GM18907 (cell line): ENCODE measurements around the gene HOXA11.

Experiments
- ATAC-seq: cut with Tn5 transposase; IDR thresholded peaks from one replicate; pipeline ENCODE4 v1.9.1; 2021; ENCODE audit warnings: mild to moderate bottlenecking, moderate library complexity; ENCODE audit not compliant: unreplicated experiment

The HOXA11 gene

DNA sequence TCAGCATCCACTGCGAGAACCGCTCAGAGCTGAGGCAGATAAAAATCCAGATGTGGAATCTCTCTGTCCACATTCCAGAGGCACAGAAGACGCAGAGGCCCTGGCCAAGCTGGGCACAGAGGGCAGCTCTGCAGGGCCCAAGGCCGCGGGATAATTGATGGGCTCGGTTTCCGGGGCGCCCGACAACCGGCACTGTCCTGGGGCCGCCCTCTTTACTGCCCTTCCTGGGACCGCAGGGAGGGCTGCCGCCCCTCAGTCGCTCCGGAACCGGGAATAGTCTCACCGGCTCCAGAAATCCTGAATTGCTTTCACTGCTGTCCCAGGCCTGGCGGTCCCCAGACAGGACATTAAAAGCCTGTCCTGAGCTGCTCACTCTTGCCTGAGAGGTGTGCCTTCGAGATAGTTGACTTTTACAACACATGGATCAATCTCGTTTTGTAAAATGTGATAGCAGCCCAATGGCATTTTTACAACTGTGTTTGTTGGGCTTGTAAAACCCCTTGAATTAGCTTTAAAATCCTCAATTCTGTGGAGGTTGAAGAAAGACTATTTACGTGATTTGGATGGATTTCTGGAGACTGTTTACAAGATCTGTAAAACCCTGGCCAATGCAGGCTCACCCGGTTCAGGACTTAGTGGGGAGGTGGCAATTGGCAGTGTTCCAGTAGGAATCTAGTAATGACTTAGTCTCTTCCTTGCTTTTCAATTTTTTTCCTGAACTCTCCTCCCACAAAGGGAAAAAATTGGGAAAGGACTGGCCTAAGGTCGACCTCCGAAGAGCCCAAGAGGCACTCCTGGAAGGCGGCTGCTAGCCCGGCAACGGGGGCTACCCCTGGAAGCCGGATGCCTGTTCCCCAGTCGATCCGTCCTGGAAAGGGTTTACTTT is 36.0 kb downstream of the HOXA11 start:
- ATAC-seq: no peak

DNA sequence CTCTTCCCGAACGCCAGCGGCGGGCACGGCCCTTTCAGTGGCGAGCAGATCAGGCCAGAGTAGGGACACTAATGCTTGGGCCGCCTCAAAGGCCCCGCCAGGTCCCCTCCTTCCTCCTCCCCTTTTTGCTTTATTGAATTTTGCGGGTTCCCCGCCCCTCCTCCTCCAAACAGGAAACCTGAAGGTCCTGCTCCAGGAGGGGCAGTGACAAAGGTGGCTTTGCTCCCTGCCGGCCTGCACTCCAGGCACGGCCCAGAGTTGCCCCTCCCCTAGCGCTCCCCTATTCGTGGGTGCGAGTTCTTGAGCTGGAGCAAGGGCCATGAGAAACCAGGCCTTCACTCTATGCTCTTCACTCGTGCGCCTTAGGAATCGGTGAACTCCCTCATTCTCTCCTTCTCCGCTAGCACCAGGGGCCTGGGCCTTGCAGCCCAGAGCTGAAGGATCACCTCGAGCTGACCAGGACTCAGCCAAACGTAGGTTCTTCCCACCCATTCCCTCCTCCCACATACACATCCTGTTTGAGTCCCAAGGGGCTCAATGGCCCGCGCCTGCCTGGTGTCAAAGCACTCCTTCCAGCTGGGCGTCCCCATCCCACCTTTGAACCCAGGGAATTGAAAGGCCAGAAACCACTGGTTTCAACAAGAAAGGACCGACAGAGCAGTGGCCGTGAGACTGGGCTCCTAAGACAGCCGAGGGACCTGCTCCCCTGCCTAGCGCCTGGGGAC is 36.8 kb downstream of the HOXA11 start:
- ATAC-seq: no peak

DNA sequence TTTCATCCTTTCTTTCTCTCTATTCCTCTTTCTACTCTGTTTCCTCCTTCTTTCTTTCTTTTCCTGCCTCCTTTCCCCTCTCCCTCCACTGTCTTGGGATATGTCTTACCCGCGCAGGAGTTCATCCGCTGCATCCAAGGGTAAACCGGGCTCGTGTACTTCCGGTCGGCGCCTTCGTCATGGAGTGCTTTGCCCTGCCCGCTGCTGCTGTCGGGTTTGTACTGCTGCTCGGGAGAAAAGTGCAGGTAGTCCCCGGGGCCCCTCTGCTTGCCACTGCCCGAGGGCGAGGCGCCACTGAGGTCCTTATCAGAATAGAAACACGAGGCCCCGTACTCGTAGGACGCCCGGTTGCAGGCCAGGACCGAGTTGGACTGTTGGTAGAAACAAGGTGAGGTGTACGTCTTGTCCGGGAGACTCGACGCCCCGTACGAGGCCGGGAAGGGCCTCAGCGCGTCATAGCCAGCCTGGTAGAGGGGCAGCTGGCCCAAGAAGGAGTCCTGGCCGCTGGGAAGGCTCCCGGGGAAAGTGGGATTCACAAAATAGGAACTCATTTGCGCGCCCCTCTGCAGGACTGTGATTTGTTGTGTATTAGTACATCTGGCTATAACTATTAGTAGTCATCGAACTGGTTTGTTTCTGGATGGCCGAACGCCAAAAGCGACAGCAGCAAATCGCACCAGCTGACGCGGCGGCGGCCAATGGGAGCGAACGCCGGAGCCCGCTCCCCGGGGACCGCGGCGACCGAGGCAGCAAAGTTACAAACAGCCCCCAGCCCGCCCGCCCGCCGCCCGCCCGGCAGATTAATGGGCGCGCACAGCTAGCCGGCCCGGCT is 37.6 kb downstream of the HOXA11 start, which contains the start of gene HOXA6:
HOXA6 (minus strand) TSS at position 576 of the 832 bp plus-strand sequence; CDS start at position 551, 25 bp downstream.
- ATAC-seq: no peak

DNA sequence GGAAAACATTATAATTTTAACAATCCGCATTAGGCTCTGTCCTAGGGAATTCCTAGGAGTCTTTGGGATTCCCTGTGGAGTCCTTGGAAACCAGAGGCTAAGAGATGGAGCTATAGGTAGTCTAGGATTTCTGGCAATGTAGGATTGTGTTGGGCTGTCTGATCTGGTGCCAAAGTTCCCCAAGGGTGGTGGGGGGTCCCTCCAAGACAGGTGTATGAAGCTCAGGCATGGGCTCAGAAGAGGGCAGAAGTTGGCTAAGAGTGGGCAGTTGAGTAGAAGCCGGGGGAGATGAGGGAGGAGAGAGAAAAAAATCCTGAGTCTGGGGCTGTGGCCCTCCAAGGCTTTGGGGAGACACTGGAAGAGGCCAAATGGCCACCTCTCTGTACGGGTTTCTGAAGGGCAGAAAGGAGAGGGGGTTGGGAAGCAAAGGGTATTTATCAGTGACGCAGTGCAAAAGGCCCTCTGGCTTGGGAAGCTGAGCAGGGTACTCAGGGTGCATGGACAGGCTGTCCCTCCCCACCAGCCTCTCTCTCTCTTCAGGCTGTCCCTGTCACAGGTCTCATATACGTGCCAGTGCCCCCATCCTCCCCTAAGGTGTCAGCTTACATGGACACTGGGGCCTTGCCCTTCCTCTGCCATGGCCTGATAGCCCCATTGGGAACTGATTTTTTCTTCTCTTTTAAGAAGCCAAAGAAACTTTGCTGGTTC is 38.4 kb downstream of the HOXA11 start:
- ATAC-seq: no peak

DNA sequence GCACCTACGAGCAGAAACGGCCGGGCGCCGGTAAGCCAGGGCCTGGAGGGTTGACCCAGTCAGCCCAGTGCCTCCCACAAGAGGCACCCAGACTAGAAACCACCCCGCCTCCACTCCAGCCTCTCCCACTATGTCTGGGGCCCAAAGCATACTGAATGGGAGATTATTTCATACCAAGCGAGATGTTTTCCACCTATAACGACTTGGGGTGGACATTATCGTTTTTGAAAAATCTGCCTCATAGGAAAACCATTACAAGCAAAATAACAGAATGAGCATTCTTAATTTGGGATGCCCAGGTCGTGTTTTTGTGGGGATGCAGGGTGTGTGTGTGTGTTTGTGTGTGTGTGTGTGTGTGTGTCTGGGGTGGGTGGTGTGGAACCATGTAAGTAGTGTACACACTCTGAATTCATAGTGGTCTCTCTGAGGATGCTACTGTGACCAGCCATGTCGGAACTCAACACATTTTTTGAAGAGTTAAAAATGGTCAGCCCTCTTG is 39.1 kb downstream of the HOXA11 start:
- ATAC-seq: no peak

DNA sequence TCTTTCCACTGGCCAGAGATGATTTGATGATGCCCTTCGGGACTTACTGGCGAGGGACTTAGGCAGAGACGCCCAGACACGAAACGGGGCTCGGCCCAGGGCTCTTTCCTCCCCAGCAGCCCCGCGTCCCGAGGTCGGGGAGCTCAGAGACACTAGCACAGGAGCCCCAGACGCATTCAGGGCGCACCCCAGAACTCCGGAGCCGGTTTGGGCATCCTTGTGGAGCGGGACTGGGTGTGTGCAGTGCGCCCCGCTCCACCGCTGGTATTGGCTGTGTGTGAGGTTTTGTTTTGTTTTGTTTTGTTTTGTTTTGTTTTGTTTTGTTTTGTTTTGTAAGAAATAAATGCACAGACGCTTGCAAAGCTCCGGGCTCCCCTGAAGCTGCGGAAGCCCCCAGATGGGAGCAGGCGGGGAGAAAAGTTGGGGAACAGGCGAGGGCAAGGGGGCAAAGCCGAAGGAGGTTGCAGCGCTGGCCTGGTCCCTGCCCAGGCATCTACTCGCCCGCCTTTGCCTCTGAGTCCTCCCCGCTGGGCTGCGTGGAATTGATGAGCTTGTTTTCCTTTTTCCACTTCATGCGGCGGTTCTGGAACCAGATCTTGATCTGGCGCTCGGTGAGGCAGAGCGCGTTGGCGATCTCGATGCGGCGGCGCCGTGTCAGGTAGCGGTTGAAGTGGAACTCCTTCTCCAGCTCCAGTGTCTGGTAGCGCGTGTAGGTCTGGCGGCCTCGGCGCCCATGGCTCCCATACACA is 39.7 kb downstream of the HOXA11 start:
- no peak for ATAC-seq

DNA sequence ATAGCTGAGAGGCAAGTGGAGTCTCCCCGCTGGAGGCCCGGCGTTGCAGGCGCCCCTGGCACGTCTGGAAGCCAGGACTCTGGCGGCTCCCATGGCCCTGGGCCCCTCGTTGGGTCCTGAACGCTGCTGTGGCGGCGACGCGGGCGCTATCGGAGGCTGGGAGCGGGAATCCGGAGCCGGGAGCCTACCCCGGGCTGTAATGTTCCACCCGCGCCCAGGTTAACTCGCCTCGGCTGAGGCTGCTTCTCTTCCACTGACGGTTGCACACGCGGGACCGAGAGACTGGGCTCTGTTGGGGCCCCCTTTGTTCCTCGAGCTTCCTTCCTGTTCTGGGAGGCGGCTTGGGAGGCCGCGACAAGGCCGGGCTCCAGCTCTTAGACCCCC is 40.3 kb downstream of the HOXA11 start:
- no peak for ATAC-seq

DNA sequence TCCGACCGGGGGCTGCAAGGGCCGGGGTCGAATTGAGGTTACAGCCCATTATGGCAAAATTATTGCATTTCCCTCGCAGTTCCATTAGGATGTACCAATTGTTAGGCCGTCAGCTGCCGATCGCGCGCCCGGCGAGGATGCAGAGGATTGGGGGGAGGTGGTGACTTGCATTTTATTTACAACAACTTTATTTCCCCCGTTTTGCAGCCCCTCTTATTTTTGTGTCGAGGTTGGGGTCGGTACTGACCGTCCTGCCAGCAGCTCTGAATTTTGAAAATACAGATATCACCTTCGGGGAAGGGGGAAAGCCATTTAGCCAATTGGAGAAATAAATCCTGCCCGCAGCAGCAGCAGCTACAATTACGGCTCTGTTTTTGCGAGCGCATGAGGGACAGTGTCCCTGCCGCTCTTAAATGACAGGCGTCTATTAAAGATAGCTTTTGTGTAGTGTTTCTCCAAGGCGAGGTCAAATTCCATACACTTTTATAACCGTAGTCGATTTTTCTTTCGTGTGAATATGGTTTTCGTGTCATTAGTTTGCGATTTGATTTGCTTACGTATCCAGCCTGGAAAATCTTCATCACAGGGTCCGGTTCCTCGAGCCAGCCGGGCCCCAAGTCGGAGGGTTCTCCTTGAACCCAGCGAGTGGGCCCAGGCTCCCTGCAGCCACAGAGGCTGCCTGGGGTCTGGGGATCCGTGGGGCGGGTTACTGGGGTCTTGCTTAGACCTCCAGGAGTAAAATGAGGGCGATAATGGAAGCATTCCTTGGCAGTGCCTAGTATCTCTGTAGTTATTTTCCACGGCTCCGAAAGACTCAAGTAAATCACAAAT is 40.9 kb downstream of the HOXA11 start:
- ATAC-seq: no peak

DNA sequence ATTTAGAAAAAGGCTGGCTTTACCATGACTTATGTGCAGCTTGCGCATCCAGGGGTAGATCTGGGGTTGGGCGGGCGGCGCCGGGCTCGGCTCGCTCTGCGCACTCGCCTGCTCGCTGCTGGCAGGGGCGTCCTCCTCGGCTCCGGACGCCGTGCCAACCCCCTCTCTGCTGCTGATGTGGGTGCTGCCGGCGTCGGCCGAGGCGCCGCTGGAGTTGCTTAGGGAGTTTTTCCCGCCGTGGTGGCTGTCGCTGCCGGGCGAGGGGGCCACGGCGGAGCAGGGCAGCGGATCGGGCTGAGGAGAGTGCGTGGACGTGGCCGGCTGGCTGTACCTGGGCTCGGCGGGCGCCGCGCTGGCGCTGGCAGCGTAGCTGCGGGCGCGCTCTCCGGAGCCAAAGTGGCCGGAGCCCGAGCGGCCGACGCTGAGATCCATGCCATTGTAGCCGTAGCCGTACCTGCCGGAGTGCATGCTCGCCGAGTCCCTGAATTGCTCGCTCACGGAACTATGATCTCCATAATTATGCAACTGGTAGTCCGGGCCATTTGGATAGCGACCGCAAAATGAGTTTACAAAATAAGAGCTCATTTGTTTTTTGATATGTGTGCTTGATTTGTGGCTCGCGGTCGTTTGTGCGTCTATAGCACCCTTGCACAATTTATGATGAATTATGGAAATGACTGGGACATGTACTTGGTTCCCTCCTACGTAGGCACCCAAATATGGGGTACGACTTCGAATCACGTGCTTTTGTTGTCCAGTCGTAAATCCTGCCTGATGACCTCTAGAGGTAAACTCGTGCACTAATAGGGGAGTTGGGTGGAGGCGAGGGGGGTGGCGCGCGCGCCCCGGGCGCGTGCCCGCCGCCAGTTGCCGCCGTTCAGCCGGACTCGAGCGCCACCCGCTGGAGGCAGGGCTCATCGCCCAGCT is 41.7 kb downstream of the HOXA11 start, which contains the start of gene HOXA5:
HOXA5 (minus strand) TSS at position 659 of the 927 bp plus-strand sequence; CDS start at position 585, 74 bp downstream.
- no peak for ATAC-seq

DNA sequence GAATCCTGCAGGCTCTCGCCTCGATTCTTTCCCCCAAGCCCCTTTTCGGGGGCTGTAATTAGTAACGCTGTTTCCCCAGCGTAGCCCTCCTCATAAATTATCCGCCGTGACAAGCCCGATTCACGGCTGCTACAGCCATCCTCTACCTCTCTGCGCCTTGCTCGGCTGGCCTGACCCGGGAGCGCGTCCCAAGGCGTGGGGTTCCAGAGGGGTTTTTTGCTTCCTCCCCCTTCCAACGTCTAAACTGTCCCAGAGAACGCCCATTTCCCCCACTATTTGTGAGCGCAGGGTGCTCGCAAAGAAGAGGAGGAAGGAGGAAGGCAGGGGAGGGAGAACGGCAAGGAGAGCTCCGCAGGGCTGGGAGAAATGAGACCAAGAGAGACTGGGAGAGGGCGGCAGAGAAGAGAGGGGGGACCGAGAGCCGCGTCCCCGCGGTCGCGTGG is 42.4 kb downstream of the HOXA11 start:
- no peak for ATAC-seq

DNA sequence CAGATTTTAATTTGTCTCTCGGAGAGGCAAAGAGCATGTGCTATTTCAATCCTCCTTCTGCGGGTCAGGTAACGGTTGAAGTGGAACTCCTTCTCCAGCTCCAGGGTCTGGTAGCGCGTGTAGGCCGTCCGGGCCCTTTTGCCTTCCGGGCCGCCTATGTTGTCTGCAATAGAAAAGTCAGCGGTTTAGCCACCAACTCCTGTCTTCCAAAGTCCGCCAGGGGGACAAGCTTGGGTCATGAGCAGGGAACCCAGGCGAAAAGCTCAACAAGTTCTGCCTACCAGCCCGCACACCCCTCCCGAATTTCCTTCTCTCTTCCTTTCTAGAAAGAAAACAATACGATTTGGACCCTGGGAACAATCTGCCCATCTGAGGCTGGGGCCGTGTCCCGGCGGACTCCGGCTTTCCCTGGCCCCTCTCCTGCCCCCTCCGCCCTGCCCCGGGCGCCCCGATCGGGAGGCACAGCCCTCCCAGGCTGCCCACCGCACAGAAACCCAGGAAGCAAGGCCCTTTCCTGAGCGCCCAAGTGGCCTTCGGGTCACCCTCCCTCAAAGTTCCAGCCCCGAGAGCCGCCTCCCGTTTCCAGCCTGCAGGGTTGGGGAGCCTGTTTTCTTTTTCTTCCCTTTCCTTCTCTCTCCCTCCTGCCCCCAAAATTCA is 43.0 kb downstream of the HOXA11 start:
- ATAC-seq: no peak

DNA sequence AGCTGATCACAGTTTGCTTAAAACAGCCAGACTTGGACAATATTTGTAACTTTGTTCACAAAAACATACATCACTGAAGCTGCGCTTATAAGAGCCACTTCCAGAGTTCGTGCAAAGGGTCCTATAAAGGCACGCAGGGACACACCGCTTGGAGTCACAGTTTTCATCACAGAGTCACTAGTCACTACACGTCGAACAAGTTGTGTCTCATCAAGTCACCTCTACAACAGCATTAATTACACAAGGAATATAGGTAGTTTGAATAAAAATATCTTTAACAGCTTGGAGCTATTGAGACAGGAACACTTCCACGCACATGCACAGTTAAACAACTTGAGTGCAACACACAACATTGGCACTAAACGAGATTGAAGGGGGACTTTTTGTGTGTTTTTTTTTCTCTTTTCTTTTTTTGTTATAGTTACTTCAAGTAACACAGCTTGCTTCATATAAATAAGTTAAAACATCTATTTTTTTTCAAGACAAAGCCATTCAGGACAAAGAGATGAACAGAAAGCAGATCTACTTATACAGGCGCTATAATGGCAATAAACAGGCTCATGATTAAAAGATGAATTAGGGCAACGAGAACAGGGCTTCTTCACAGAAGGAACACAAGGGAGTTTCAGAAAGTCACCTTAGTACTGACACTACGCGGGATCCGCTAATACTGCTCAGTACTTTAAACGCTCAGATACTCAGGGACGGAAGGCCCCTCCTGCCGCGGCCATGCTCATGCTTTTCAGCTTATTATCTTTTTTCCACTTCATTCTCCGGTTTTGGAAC is 43.7 kb downstream of the HOXA11 start:
- ATAC-seq: no peak

DNA sequence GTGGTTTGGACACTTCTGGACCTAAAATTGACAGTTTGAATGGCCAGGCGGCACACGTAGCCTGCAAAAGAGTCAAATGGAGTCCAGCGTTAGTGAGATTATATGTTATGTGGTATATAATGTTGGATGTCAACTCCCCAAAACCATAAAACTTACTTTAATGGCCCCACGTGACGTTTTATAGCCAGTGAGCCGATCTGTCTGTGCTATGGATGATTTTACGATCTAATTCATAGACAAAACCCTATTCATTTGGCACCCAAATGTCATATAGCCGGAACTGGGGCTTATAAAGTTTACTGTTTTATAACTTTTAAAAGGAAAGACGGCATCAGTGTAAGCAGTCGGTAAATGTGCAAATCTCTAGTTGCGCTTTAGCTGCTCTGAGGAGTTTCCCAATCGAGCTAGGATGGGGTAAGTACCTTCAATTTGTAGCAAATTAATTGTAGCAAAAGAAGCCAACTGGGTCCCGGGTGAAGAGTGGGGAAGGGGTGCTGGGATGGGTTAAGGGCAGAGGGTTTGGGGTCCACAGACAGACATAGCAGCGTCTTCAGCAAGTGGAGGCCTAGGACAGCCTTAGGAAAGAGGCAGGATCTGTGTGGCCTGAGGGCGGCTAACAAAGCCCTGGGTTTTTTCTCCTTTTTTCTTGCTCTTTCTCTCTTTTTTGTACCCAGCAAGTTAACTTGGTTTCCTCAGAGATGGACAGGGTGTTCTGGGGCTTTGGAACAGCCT is 44.7 kb downstream of the HOXA11 start:
- no peak for ATAC-seq

DNA sequence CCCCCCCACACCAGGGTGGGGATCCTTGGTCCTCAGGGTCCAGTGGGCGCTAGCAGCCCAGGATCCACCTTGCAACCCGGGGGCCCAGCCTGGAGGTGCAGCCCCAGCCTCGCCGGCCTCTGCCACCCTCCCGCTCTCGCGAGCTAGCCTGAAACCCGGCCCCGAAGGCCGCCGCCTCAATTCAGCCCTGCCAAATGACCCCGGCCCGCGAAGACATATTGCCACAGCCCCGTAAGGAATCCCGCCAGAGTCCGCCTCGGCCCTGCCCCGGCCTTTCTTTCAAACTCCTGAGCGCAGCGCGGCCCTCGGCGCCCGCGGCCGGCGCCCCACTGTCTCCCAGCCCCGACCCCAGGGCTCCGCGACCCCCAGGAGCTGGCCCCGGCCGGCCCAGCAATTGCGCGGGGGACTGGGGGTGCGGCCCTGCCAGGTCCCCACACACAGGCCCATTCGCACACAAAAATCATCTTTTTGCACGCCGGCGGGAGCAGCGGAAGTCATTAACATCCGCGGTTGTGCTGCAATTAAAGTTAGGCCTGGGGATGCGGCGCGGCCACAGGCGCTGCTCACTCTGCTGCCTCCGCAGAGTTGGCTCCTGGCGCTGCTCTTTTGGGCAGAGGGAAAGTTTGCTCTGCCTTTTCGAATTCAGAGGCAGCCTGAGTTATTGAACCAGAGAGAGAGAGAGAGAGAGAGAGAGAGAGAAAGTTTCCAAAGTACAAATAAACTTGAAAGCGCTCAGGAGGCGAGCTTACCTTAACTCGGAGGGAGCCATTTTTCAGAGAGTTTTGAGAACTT is 45.5 kb downstream of the HOXA11 start:
- no peak for ATAC-seq

DNA sequence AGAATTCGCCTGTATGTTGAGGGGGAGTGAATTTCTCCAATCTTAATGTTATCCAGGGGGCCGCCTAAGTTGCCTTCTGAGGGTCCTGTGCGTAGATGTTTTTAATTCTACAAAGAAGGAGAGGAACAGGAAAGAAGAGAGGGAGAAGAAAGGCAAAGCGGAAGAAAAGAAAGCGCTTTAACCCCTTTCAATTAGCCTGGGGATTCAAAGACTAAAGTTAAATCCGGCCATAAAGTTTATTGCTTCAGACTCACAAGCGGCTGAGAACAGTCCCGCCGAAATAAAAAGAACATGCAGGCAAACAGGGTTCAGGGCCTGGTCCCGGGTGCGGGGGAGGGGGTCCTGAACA is 46.1 kb downstream of the HOXA11 start:
- ATAC-seq: no peak
